Activated gamma-delta T cell (primary cell): ENCODE data around the gene DBP.
"Not testable (repeated sequence)": the region's sequence is repeated elsewhere in the genome, so short reads cannot be mapped to it uniquely, and the experiment has no call there.

ENCODE experiments used
- DNase-seq: peaks from one replicate; lab custom pipeline; 2025; lab: John Stamatoyannopoulos, UW

The DBP gene

GRCh38 chr19:48668332-48668731 lies 31.2 kb upstream of the DBP start:
- DNase-seq = no peak

GRCh38 chr19:48665786-48666185 lies 28.6 kb upstream of the DBP start:
- no peak for DNase-seq

DNA sequence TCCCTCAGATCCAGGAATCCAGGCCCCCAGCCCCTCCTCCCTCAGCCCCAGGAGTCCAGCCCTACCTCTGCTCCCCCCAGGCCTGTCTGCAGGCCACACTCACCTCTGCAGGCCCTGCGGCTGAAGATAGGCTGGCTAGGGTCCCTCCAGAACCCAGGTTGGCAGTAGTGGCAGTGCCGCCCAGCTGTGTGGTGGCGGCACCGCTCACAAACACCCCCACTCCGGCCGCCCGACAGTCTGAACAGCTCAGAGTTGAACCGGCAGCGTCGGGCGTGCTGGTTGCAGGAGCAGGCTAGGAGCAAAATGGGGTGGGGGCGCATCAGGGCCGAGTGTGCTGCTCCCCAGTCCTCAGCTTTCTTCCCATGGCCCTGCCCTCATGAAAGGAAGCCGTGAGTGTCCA lies 27.3 kb upstream of the DBP start:
- no peak for DNase-seq

DNA sequence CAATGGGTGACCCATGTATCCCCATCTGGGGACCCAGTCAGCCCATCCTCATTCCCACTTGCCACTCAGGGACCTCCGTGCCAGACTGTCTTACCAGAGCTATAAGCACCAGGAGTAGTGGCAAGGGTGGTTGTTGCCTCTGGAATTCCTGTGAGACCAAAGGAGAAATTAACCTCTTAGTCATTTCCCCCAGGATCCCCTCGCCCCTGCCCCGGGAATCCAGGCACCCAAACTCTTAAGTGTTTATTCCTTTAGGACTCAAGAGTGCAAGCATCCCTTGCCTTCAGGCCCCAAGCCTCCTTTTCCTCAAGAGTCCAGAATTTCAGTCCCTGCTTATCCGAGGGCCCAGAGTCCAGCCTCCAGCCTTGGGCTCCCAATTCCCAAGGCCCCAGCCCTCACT lies 26.5 kb upstream of the DBP start:
- no peak for DNase-seq

DNA sequence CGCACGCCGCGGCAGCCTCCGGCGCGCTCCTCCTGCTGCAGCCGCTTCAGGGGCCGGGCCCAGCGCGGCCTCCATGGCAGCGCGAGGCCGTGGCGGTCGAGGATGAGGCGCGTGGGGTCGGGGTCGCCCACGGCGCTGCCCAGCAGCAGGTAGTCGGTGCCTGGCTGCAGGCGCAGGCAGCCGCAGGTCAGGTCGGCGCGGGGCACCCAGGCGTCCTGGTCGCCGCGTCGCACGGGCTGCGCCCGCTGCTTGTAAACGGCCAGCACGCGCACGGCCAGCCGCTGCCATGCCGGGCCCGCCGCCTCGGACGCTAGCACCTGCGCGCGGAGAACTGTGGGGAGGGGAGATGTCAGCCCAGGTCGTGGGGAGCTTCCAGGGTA lies 24.5 kb upstream of the DBP start:
- no peak for DNase-seq

- no peak for DNase-seq
Observed at GRCh38 chr19:48660852-48661710, 23.9 kb upstream of the DBP start.

GRCh38 chr19:48659768-48660167 lies 22.6 kb upstream of the DBP start:
- DNase-seq = no peak

GRCh38 chr19:48658483-48658882 lies 21.3 kb upstream of the DBP start:
- no peak for DNase-seq

DNA sequence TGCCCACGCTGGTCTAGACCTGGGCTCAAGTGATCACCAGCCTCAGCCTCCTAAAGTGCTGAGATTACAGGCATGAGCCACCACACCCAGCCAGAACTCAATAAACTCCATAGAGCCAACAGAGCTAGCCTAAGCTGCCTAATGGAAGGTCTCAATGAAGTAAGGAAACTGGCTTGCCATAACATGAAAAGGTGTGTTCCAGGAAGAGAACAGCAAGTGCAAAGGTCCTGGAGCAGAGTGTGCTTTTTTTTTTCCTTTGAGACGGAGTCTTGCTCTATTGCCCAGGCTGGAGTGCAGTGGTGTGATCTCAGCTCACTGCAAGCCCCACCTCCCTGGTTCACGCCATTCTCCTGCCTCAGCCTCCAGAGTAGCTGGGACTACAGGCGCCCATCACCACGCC lies 20.6 kb upstream of the DBP start:
- not testable (repeated sequence) for DNase-seq

- no peak for DNase-seq
Observed at GRCh38 chr19:48656840-48657474, 19.8 kb upstream of the DBP start.

DNA sequence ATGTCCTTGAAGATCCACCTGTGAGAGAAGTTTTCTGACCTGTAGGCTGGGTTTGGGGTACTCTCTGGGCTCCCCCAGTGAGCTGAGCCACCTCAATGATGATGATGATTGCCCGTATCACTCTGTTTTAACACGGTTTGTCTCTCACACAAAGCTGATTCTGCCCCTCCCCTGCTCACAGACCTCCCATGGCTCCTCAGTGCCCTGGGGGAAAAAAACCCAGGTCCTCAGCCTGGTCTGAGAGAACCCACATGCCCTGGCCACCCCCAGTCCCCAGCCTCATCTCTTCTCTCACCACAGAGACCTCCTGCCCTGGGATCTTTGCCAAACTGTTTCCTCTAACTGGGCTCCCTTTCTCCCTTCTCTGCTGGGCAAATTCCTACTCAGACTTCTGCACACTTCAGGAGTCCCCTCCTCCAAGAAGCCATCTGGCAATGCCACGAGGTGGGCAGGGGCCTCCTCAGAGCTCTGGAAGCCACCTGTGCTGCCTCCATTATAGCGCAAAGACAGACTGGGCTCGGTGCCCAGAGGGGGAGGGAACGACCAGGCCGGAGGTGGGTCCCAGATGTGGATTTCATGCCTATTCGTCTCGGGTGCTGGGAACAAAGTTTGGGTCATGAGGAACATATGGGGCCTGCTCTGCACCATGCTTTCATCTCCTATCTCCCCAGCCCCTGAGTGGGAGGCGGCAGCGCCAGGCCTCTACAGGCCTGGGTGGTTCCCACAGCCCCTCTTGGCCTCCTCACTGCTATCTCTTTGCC lies 17.3 kb upstream of the DBP start:
- no peak for DNase-seq

DNA sequence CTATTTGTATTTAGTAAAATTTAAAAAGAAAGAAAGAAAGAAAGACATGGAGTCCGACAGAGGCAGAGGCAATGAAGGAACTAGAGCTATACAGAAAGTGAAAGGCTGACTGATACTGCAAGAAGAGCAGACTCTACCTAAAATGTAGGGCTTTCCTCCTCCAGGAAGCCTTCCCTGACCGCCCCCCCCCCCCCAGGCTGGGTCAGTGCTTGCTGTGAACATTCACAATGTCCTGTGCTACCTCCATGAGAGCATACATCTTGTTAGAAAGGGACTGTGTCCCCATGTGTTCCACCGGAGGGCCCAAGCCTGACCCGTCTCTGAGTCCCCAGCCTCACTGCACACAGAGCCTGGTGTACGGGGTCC lies 14.5 kb upstream of the DBP start:
- no peak for DNase-seq

GRCh38 chr19:48650974-48651682 lies 13.9 kb upstream of the DBP start:
- no peak for DNase-seq

GRCh38 chr19:48648134-48648533 lies 11.0 kb upstream of the DBP start:
- DNase-seq = no peak

- DNase-seq = no peak
Observed at GRCh38 chr19:48646722-48647216, 9.6 kb upstream of the DBP start.

GRCh38 chr19:48646001-48646721 lies 9.0 kb upstream of the DBP start, which contains the start of gene CA11:
Gene CA11, minus strand, starts transcription at chr19:48646187. Its CDS starts 555 bp downstream, at chr19:48645632.
- peak; percentile 72 for DNase-seq

GRCh38 chr19:48645620-48646000 lies 8.4 kb upstream of the DBP start:
- DNase-seq = no peak

DNA sequence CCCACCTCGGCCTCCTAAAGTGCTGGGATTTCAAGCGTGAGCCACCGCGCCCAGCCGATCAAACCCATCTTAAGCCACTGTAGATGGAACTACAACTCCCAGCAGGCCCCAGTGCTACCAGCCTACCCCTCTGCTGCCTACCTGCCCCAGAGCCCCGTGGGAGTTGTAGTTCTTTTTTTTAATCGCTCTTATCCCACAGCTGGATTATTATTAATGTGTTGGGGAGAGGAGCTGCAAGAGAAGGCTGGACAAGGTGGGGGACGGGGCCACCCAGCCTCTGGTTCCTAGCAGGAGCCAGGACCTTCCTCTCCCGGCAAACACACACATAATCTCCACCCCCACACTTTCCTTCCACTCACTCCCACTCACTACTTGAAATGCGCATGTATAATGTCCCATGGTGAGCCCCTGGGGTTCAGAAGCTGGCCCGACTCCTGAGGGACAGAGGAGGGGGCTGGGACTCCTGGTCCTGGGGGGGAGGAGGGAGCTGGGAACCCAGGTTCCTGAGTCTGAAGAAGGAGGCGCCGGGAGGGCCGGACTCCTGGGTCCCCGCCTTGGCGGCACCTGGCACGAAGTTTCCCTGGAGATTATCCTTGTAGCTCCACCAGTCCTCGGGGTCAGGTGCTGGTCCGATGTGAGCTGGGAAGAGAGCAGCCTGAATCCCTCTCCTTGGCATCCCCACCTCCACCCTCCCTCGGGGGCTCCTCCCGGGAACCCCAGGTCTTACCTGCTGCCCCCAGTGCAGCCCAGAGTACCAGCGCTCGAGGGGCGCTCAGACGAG lies 7.8 kb upstream of the DBP start:
- DNase-seq = no peak

GRCh38 chr19:48644355-48644754 lies 7.2 kb upstream of the DBP start:
- DNase-seq = no peak

GRCh38 chr19:48642862-48643261 lies 5.7 kb upstream of the DBP start:
- no peak for DNase-seq

- DNase-seq = no peak
Observed at GRCh38 chr19:48641850-48642249, 4.7 kb upstream of the DBP start.
